CD14-positive monocyte (primary cell): ENCODE measurements around the gene MSANTD1. TPM values are rescaled to one million over a fixed set of nuclear protein-coding genes. Genes with fewer than 3 reads are reported as not detected.

Experiments
- DNase-seq, 3 donors: peaks; one replicate each; pipeline ENCODE4 v3.0.0-alpha.2; 2011 to 2022
- H2AFZ ChIP-seq: 2 replicates; pipeline ENCODE4 v1.6.0; 2012; ENCODE audit warnings: mild to moderate bottlenecking, low read depth, low read length, inconsistent platforms; ENCODE audit not compliant: insufficient read depth, poor library complexity, severe bottlenecking
- H3K27ac ChIP-seq, 2 donors: 1 replicate in 1 of 2; 2 replicates in 1 of 2; pipeline ENCODE4 v1.5.1; 2012 to 2013; ENCODE audit warnings: low read length in 2 of 2, control low read depth in 1 of 2, inconsistent platforms in 1 of 2, low read depth in 1 of 2, mild to moderate bottlenecking in 1 of 2
- H3K27me3 ChIP-seq, 2 donors: one replicate each; pipeline versions ENCODE4 v1.6.0 to v1.6.1; 2011 to 2013; ENCODE audit warnings: low read length in 2 of 2; ENCODE audit not compliant: control insufficient read depth in 2 of 2, insufficient read depth in 2 of 2
- H3K36me3 ChIP-seq, 2 donors: replicated peaks in 1 of 2; 1 replicate in 1 of 2; 2 replicates in 1 of 2; pipeline versions ENCODE4 v1.5.1 to v1.6.1; 2012 to 2013; ENCODE audit warnings: low read length in 2 of 2, control low read depth in 1 of 2, inconsistent platforms in 1 of 2, mild to moderate bottlenecking in 1 of 2; ENCODE audit not compliant: insufficient read depth in 2 of 2, control insufficient read depth in 1 of 2
- H3K4me1 ChIP-seq, 2 donors: 1 replicate in 1 of 2; 2 replicates in 1 of 2; pipeline versions ENCODE4 v1.5.1 to v1.6.1; 2012 to 2013; ENCODE audit warnings: low read length in 2 of 2, control low read depth in 1 of 2, inconsistent platforms in 1 of 2, mild to moderate bottlenecking in 1 of 2, moderate library complexity in 1 of 2; ENCODE audit not compliant: insufficient read depth in 2 of 2, control insufficient read depth in 1 of 2
- H3K4me2 ChIP-seq: replicated peaks from 2 replicates; pipeline ENCODE3; 2012; ENCODE audit warnings: low read length, moderate library complexity, mild to moderate bottlenecking; ENCODE audit not compliant: poor library complexity, severe bottlenecking; ENCODE audit errors: extremely low read depth
- H3K4me3 ChIP-seq, 3 experiments: fragments of 200-600 bp in 1 of 3; sonication (generic) in 1 of 3; replicated peaks in 1 of 3; 1 replicate in 2 of 3; 2 replicates in 1 of 3; pipeline ENCODE4 v1.5.1; 2011 to 2013; ENCODE audit warnings: low read length in 3 of 3, mild to moderate bottlenecking in 3 of 3, control low read depth in 2 of 3, low read depth in 2 of 3, inconsistent platforms in 1 of 3, moderate library complexity in 1 of 3
- H3K79me2 ChIP-seq: 2 replicates; pipeline ENCODE4 v1.6.0; 2012; ENCODE audit warnings: mild to moderate bottlenecking, control low read depth, inconsistent platforms, low read length, moderate library complexity; ENCODE audit not compliant: insufficient read depth
- H3K9ac ChIP-seq: 2 replicates; pipeline ENCODE4 v1.6.0; 2017; ENCODE audit warnings: low read length, mild to moderate bottlenecking; ENCODE audit not compliant: insufficient read depth, poor library complexity, severe bottlenecking
- H3K9me3 ChIP-seq, 2 donors: replicated peaks in 1 of 2; 1 replicate in 1 of 2; 2 replicates in 1 of 2; pipeline versions ENCODE4 v1.5.1 to v1.6.1; 2012 to 2013; ENCODE audit warnings: low read length in 2 of 2, control low read depth in 1 of 2; ENCODE audit not compliant: control insufficient read depth in 1 of 2, insufficient read depth in 1 of 2
- H4K20me1 ChIP-seq: 2 replicates; pipeline ENCODE4 v1.6.0; 2012; ENCODE audit warnings: mild to moderate bottlenecking, low read length, control low read depth, moderate library complexity; ENCODE audit not compliant: insufficient read depth
- H3K27ac Mint-ChIP-seq, 7 donors: one replicate each; pipeline ENCODE4 v1.8.0; 2020; ENCODE audit warnings: mild to moderate bottlenecking in 7 of 7, mixed read lengths in 7 of 7, moderate library complexity in 6 of 7, inconsistent platforms in 2 of 7
- H3K27me3 Mint-ChIP-seq, 3 donors: one replicate each; pipeline ENCODE4 v1.8.0; 2021 to 2022; ENCODE audit warnings: low read depth in 3 of 3, mild to moderate bottlenecking in 3 of 3, mixed read lengths in 3 of 3, moderate library complexity in 3 of 3, inconsistent platforms in 1 of 3
- H3K36me3 Mint-ChIP-seq, 2 donors: one replicate each; pipeline ENCODE4 v1.8.0; 2020; ENCODE audit warnings: mixed read lengths in 2 of 2, inconsistent platforms in 1 of 2, mild to moderate bottlenecking in 1 of 2
- H3K4me1 Mint-ChIP-seq: one replicate; pipeline ENCODE4 v1.8.0; 2020; ENCODE audit warnings: mild to moderate bottlenecking, mixed read lengths
- H3K4me3 Mint-ChIP-seq, 2 donors: one replicate each; pipeline ENCODE4 v1.8.0; 2020; ENCODE audit warnings: mild to moderate bottlenecking in 2 of 2, mixed read lengths in 2 of 2, moderate library complexity in 1 of 2
- H3K9me3 Mint-ChIP-seq, 7 donors: one replicate each; pipeline ENCODE4 v1.8.0; 2020 to 2022; ENCODE audit warnings: mixed read lengths in 7 of 7, mild to moderate bottlenecking in 6 of 7, moderate library complexity in 6 of 7, inconsistent platforms in 2 of 7
- CTCF ChIP-seq: fragments of 200-600 bp; IDR thresholded peaks from one replicate; pipeline ENCODE4 v1.8.0; 2022; ENCODE audit warnings: antibody characterized with exemption, mild to moderate bottlenecking
- WGBS: methylation state at CpG from one replicate; pipeline ENCODE4 v1.1.5; 2013; ENCODE audit warnings: missing lambda C conversion rate; ENCODE audit not compliant: insufficient coverage; 5-methylcytosine and 5-hydroxymethylcytosine counted together
- intact Hi-C, 2 donors: fragments of 100-400 bp; cut with micrococcal nuclease; formaldehyde crosslinking; loops; one replicate each; pipeline versions ENCODE4 v1.15.0 to v1.15.1; 2023
- polyA plus RNA-seq, 3 donors: library from polyadenylated mRNA; depleted of rRNA in 1 of 3; unstranded in 2 of 3; stranded (reverse) in 1 of 3; fragments of 300-500 nt in 2 of 3; fragments of >200 nt in 1 of 3; fragmentation: Illumina TruSeq in 2 of 3; gene quantifications; 1 replicate in 2 of 3; 2 replicates in 1 of 3; pipeline ENCODE4 v1.2.3, GENCODE V29; 2012 to 2021

Gene MSANTD1
- polyA plus RNA-seq, 3 donors: 0.52 TPM; not detected in 2

GRCh38 chr4:3240936-3241522, 7.9 kb upstream of the MSANTD1 start:
- Histone ChIP-seq H3K9ac (no peak overlapping the region), H3K27me3 (no peaks in the 10 kb centered on the region), H4K20me1 (no peaks in the 10 kb centered on the region), H3K4me2 (no peak overlapping the region), H3K4me3 (no peak overlapping the region), H3K36me3 (peaks cover 56 to 77% of the 10 kb centered on the region in 2 donors), H3K9me3 (no peaks in the 10 kb centered on the region), H2AFZ (no peak overlapping the region), H3K79me2 (no peaks in the 10 kb centered on the region), H3K4me1 (no peaks in the 10 kb centered on the region), H3K27ac (peak overlapping the region in 1 of 2 donors; percentile 20)
- 81% methylated on average over 6 of the region's 13 CpGs for WGBS
- TF ChIP-seq CTCF: no peak
- Mint-ChIP-seq H3K4me3 (no peak overlapping the region), H3K27me3 (no peaks in the 10 kb centered on the region), H3K9me3 (peaks cover 0 to 2% (median 0%) of the 10 kb centered on the region in 7 donors), H3K36me3 (peaks cover 66 to 77% of the 10 kb centered on the region in 2 donors), H3K4me1 (peaks cover 3% of the 10 kb centered on the region), H3K27ac (peak overlapping the region in 1 of 7 donors; percentile 49)
- no peak for DNase-seq
- intact Hi-C loops: no loop called here

GRCh38 chr4:3241898-3242524, 6.9 kb upstream of the MSANTD1 start:
- Mint-ChIP-seq H3K36me3 (peaks cover 57 to 67% of the 10 kb centered on the region in 2 donors), H3K27me3 (no peaks in the 10 kb centered on the region), H3K4me1 (peaks cover 5% of the 10 kb centered on the region), H3K9me3 (peaks cover 0 to 2% (median 0%) of the 10 kb centered on the region in 7 donors), H3K4me3 (no peak overlapping the region), H3K27ac (peak overlapping the region in 2 of 7 donors; percentile 37)
- no peak for TF ChIP-seq CTCF
- H4K20me1 ChIP-seq: no peaks in the 10 kb centered on the region
- no peaks in the 10 kb centered on the region for H3K27me3 ChIP-seq
- no peak for DNase-seq
- no peak overlapping the region for H2AFZ ChIP-seq
- H3K9ac ChIP-seq: no peak overlapping the region
- H3K79me2 ChIP-seq: no peaks in the 10 kb centered on the region
- H3K9me3 ChIP-seq: no peaks in the 10 kb centered on the region
- H3K4me3 ChIP-seq: no peak overlapping the region
- 94% methylated on average over 16 of the region's 17 CpGs for WGBS
- H3K4me2 ChIP-seq: no peak overlapping the region
- no peak overlapping the region for H3K27ac ChIP-seq
- intact Hi-C loops: no loop called here
- H3K4me1 ChIP-seq: no peaks in the 10 kb centered on the region
- peaks cover 47 to 69% of the 10 kb centered on the region in 2 donors for H3K36me3 ChIP-seq
